ENCODE measurements around the gene GARIN5A. TPM values are rescaled to one million over a fixed set of nuclear protein-coding genes. Genes with fewer than 3 reads are reported as not detected.

The GARIN5A gene
- total RNA-seq, 2 donors from 2014 or later = 1.0 TPM; not detected in 1

- DNase-seq = no peak
- 34 to 41% methylated on average over 13 to 45 of the region's 50 CpGs for WGBS, 2 donors
- no peaks in the 10 kb centered on the region for H3K36me3 ChIP-seq (replicated peaks in 1 of 2; ENCODE audit: insufficient read depth in 1 of 2, low read depth in 2 of 2)
- no peak for ATAC-seq
- intact Hi-C loops (cut with DNase I) = no loop called here
- no peak overlapping the region for H3K4me3 ChIP-seq
- TF ChIP-seq POLR2A (IDR thresholded peaks at IDR 0.05) (no peak), CTCF (IDR thresholded peaks at IDR 0.05) (no peak)
- no peaks in the 10 kb centered on the region for H3K9me3 ChIP-seq
- H3K27me3 ChIP-seq = peaks cover 0 to 11% of the 10 kb centered on the region in 2 donors
- H3K4me1 ChIP-seq = no peaks in the 10 kb centered on the region
- no peak overlapping the region for H3K27ac ChIP-seq
Measured at GRCh38 chr19:50458396-50459066, 18.1 kb downstream of the GARIN5A start.

- H3K27me3 ChIP-seq = peaks cover 0 to 11% of the 10 kb centered on the region in 2 donors
- no peak overlapping the region for H3K4me3 ChIP-seq
- ATAC-seq (no peak), DNase-seq (no peak)
- intact Hi-C loops (cut with DNase I) = no loop called here
- no peaks in the 10 kb centered on the region for H3K9me3 ChIP-seq
- no peaks in the 10 kb centered on the region for H3K36me3 ChIP-seq (replicated peaks in 1 of 2; ENCODE audit: insufficient read depth in 1 of 2, low read depth in 2 of 2)
- H3K27ac ChIP-seq = no peak overlapping the region
- 75% methylated on average over 5 of the region's 5 CpGs; no CpG with 5 or more reads in 1 of the 2 donors for WGBS, 2 donors
- TF ChIP-seq CTCF (IDR thresholded peaks at IDR 0.05) = no peak
- no peak for TF ChIP-seq POLR2A (IDR thresholded peaks at IDR 0.05)
- H3K4me1 ChIP-seq = no peaks in the 10 kb centered on the region
Measured at GRCh38 chr19:50457300-50457699, 19.3 kb downstream of the GARIN5A start.

- no peaks in the 10 kb centered on the region for H3K9me3 ChIP-seq
- TF ChIP-seq POLR2A (IDR thresholded peaks at IDR 0.05) (no peak), CTCF (IDR thresholded peaks at IDR 0.05) (no peak)
- H3K36me3 ChIP-seq (replicated peaks in 1 of 2; ENCODE audit: insufficient read depth in 1 of 2, low read depth in 2 of 2) = no peaks in the 10 kb centered on the region
- H3K4me1 ChIP-seq = no peaks in the 10 kb centered on the region
- intact Hi-C loops (cut with DNase I) = no loop called here
- WGBS, 2 donors = 47 to 50% methylated on average over 2 of the region's 2 CpGs
- no peak overlapping the region for H3K4me3 ChIP-seq
- DNase-seq (no peak), ATAC-seq (no peak)
- peaks cover 0 to 7% of the 10 kb centered on the region in 2 donors for H3K27me3 ChIP-seq
- no peak overlapping the region for H3K27ac ChIP-seq
Measured at GRCh38 chr19:50455992-50456391, 20.7 kb downstream of the GARIN5A start.

- intact Hi-C loops (cut with DNase I) = no loop called here
- no peak for DNase-seq
- WGBS, 2 donors = 85 to 92% methylated on average over 3 of the region's 3 CpGs
Measured at GRCh38 chr19:50453243-50453642, 23.4 kb downstream of the GARIN5A start.

More at GRCh38 chr19:50453243-50453642, 23.4 kb downstream of the GARIN5A start:
- Histone ChIP-seq H3K27ac (no peak overlapping the region), H3K4me3 (no peak overlapping the region), H3K4me1 (no peaks in the 10 kb centered on the region), H3K9me3 (no peaks in the 10 kb centered on the region), H3K36me3 (replicated peaks in 1 of 2; ENCODE audit: insufficient read depth in 1 of 2, low read depth in 2 of 2) (no peaks in the 10 kb centered on the region), H3K27me3 (peaks cover 0 to 5% of the 10 kb centered on the region in 2 donors)
- TF ChIP-seq POLR2A (IDR thresholded peaks at IDR 0.05) = no peak
- TF ChIP-seq CTCF (IDR thresholded peaks at IDR 0.05) = no peak
- ATAC-seq = no peak
